HUDEP-2 (cell line): Measurements from ENCODE around the gene DOCK4.
"Not testable (repeated sequence)": the region's sequence is repeated elsewhere in the genome, so short reads cannot be mapped to it uniquely, and the experiment has no call there.

Experiments used
- DNase-seq, 76 experiments: peaks; one replicate each; lab custom pipeline; 2025; ENCODE audit not compliant: unreplicated experiment in 76 of 76; lab: John Stamatoyannopoulos, UW

The DOCK4 gene

GRCh38 chr7:111919164-111919563, 287.0 kb downstream of the DOCK4 start:
- DNase-seq: no peak

- DNase-seq: no peak
Observed at GRCh38 chr7:111918461-111918860, 287.7 kb downstream of the DOCK4 start.

DNA sequence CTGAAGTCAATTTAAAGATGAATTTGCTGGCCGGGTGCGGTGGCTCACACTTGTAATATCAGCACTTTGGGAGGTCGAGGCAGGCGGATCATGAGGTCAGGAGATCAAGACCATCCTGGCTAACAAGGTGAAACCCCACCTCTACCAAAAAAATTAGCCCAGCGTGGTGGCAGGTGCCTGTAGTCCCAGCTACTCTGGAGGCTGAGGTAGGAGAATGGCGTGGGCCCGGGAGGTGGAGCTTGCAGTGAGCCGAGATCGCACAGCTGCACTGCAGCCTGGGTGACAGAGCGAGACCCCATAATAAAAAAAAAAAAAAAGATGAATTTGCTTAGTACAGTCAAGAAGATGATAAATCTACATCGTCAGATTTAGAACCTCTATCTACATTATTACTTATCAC, 288.8 kb downstream of the DOCK4 start:
- not testable (repeated sequence) for DNase-seq

GRCh38 chr7:111914291-111914690, 291.9 kb downstream of the DOCK4 start:
- DNase-seq: no peak

DNA sequence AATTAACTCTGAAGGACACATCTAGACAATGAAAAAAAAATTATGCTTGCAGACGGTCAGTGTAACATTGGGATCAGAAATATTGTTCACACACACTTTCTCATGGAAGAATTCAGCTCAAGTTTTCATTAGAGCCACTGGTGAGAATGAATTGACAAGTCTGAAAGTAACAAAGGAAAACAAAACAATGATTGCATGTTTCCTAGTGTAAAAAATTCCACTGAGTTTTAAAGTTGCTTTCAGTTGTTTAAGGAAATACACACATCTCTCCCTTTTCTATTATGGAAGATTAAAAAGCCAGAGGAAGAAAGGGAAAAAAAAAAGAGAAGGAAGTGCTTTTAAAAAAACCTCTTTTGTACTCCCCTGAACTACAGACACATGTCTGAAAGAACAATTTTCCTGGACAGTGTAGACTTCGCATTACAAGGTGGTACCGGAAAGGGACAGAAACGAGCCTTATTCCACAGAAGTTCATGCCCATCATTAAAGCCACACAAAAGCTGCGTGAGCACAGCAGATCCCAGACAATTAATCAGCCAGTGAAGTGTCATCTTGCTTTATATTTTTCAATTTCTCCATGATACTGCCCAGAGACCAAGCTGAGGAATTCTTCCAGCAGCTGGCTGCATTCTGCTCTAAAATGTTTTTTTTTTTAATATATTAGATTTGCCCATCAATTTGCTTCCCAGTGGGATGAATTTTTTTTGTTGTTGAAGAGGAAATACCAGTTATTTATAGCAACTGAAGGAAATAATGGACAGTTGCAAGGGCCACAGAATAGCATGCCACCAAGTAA, 294.8 kb downstream of the DOCK4 start:
- no peak for DNase-seq

DNA sequence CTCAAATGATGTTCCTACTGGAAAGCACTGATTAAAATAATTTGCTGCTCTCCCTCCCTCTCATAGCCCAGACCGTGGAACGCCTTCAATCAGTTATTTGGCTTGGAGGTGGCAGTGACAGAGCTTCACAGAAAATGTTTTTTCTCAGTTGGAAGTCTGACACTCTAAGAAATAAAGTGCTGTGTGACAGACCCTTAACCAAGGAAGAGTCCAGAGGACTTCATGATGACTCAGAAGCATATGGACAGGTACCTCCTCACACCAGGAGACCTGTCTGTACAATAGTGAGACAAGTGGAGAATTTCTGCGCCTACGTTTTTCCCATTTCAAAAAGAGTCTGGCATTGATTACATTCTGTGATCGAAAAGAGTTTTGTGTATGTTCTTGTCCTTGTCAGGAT, 295.5 kb downstream of the DOCK4 start:
- no peak for DNase-seq

- not testable (repeated sequence) for DNase-seq
Observed at GRCh38 chr7:111908673-111909072, 297.5 kb downstream of the DOCK4 start.

- no peak for DNase-seq
Observed at GRCh38 chr7:111903797-111904196, 302.4 kb downstream of the DOCK4 start.

GRCh38 chr7:111903016-111903415, 303.2 kb downstream of the DOCK4 start:
- DNase-seq: no peak

- no peak for DNase-seq
Observed at GRCh38 chr7:111900283-111900682, 305.9 kb downstream of the DOCK4 start.

- DNase-seq: no peak
Observed at GRCh38 chr7:111895049-111895448, 311.1 kb downstream of the DOCK4 start.

DNA sequence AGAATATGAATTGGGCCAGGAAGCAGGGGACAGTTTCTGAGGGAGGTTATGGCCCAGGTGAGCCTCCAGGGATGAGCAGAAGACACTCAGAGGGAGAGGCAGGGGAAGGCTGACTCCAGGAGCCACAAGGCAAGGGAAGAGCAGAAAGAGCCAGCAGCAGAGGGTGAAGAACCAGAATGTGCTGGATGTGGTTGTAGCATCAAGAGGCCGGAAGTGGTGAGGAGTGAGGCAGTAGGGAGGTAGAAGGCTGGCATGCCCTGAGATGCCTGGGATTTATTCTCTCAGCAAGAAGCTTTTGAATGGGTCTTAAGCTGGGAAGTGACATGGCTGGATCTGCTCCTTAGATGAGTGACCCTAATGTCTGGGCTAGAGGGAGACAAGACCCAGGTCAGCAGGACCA, 311.7 kb downstream of the DOCK4 start:
- no peak for DNase-seq

DNA sequence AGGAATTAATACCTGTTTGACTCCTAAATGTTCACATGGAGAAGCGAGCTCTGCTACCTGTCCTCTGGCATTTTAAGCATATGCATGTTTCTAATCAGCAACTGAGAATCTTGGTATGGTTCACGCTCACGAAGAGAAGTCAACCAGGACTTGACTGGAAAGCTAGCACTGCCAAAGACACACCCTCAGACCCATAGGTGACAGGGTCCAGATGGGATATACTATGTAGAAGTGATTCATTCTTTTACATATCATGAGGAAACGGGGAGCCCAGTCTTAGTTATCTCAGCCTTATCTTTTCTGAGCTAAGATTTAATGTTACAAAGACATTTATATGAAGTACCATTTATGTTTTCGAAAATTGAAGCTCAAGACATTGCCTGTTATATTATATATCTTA, 313.0 kb downstream of the DOCK4 start:
- DNase-seq: no peak

DNA sequence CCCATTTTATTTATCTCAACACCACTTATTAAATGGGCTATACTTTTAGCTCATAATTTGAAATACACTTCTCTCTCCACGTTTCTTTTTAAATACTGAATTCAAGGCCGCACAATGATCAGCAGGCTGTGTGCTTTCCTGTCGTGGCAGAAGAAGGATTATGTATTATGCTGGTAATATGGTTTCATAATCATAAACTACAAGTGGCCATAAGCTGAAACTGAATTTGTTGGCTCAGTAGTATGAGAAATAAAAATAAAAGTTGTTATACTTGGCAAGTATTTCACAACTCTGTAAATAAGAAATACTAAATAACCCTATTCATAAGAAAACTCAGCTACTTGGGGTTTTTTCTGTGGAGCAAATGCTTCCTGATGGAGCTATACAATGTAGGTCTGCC, 313.6 kb downstream of the DOCK4 start:
- no peak for DNase-seq

- DNase-seq: no peak
Observed at GRCh38 chr7:111887734-111888133, 318.5 kb downstream of the DOCK4 start.

DNA sequence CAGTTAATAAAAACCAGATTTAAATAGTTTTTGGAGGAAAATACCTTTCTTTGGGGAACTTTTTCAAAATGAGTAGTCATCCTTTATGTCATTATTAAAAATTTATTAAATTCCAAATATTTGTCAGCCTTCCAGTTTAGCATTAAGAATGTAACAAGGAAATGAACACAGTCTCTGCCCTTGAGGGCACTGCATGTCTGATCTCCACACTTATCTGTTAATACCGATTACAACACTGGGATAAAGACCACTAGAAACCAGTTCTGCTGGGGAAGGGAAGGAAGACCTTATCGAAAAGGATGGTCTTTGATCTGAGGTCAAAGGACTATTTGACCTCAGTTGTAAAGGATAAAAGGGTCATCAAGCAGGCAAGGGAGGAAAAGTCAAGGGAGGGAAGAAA, 320.0 kb downstream of the DOCK4 start:
- no peak for DNase-seq

DNA sequence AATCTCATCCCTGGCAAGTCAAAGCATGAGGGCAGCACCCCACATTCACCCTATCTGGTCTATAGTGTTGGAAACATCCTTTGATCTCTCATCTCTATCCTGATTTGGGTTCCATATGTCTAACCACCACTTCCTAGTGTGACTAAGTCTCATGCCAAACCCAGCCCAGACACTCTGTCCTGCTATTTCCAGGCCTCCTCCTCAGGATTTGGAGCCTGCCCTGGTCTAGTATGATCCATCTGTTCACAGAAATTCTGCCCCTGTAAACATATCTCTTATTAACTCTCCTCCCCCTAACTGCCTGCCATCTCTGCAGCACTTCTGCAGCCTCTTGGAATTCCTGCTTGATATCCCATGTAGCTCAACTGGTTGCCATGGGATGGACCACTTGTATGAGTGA, 323.0 kb downstream of the DOCK4 start:
- no peak for DNase-seq

GRCh38 chr7:111878785-111879184, 327.4 kb downstream of the DOCK4 start:
- no peak for DNase-seq

DNA sequence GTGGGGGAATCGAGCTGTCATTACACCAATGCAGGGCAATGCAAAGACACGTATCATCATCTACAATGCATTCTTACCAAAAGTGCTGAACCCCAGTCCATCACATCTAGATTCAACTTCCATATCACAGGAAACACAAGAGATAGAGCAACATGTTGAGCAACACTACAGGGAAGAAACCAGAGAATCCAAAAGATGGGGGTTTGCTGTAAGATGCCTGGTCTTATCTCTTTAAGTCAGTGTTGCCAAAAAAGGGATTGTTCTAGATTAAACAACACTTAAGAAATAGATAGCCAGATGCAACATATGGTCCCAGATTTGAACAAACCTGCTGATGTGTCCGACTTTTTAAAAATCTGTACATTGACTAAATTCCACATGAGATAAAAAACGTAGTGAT, 328.3 kb downstream of the DOCK4 start:
- DNase-seq: no peak

DNA sequence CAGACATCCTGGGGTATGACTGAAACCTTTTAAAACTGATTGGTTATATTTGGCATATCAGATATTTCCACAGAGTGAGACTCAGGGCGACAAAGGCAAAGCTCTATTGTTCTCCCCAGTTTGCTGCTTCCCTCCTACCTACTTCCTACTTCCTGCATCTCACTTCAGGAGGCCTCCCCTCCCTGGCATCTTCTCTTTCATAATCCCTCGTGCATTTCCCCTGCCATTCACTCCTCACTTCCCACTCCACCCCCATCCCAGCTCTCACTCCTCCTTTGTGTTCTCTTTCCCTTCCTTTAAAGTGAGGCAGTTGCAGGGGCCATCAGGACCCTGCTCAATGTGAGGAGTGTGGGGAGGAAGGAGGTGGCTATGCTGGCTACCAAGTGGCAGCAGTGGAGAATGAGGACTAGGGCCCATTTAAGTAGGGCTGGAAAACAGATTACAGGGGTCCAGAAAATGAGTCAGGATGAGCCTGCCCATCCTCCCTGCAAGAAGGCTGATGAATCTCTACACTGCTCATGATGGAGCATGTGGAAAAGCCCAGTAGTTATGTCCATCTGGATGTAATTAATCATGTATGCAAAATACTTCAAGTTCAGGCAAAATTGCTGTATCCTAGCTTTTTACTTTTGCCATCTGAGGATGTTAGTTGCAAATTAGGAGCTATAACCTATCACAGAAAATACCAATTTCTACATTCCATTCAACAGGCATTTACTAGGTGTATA, 332.1 kb downstream of the DOCK4 start:
- DNase-seq: no peak

DNA sequence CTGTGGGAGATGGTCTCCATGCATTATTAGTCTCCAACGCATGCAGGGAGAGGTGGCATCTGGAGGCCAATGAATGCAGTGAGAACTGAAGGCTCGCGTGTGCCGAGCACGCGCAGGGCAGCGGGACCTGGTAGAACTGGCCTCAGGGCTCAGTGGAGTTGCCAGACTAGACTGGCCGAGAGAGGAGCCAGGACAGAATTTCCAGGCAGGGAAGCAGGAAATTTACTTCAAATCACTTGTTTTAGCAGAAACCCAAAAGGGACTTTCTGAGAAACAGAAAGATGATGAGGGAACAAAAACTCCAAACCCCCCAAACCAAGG, 332.9 kb downstream of the DOCK4 start:
- DNase-seq: no peak
